Breast epithelium (tissue), 4 donors: Measurements from ENCODE around the gene CNTN5. TPM values are rescaled to one million over a fixed set of nuclear protein-coding genes. Genes with fewer than 3 reads are reported as not detected.

Experiments
- DNase-seq, 2 donors: peaks; one replicate each; pipeline ENCODE4 v3.0.0-alpha.2; 2019; ENCODE audit warnings: low spot score in 2 of 2
- H3K27ac ChIP-seq, 2 donors: fragments of 200-600 bp; sonication (generic) in 1 of 2; one replicate each; pipeline ENCODE4 v1.5.1; 2016 to 2019; ENCODE audit warnings: mild to moderate bottlenecking in 1 of 2
- H3K27me3 ChIP-seq, 2 donors: fragments of 200-600 bp; sonication (generic) in 1 of 2; one replicate each; pipeline versions ENCODE4 v1.5.1 to v1.6.0; 2017 to 2019; ENCODE audit warnings: control low read depth in 1 of 2, mild to moderate bottlenecking in 1 of 2
- H3K36me3 ChIP-seq: fragments of 200-600 bp; one replicate; pipeline ENCODE4 v1.5.1; 2019
- H3K4me1 ChIP-seq, 2 donors: fragments of 200-600 bp; sonication (generic); one replicate each; pipeline ENCODE4 v1.5.1; 2016 to 2019; ENCODE audit warnings: control low read depth in 1 of 2
- H3K4me3 ChIP-seq, 3 donors: fragments of 200-600 bp; sonication (generic); 1 replicate in 2 of 3; 2 replicates in 1 of 3; pipeline ENCODE4 v1.5.1; 2016 to 2019; ENCODE audit warnings: mild to moderate bottlenecking in 3 of 3, moderate library complexity in 2 of 3
- H3K9me3 ChIP-seq, 2 donors: fragments of 200-600 bp; sonication (generic) in 1 of 2; one replicate each; pipeline ENCODE4 v1.5.1; 2016 to 2019; ENCODE audit warnings: control low read depth in 1 of 2
- CTCF ChIP-seq, 3 donors: fragments of 450-650 bp; IDR thresholded peaks; one replicate each; pipeline ENCODE4 v1.5.1; 2016 to 2017; ENCODE audit warnings: antibody characterized with exemption in 3 of 3, mild to moderate bottlenecking in 3 of 3, moderate library complexity in 3 of 3
- POLR2A ChIP-seq: fragments of 450-650 bp; IDR thresholded peaks from one replicate; pipeline ENCODE4 v1.6.1; 2016; ENCODE audit warnings: antibody characterized with exemption, mild to moderate bottlenecking, moderate library complexity
- POLR2AphosphoS5 ChIP-seq, 3 donors: sonication (generic); formaldehyde crosslinking; IDR thresholded peaks; one replicate each; pipeline ENCODE4 v1.6.1; 2017; ENCODE audit warnings: antibody characterized with exemption in 3 of 3
- intact Hi-C: fragments of 100-400 bp; cut with DNase I; formaldehyde crosslinking; loops from one replicate; pipeline ENCODE4 v1.15.1; 2023; ENCODE audit warnings: low total_unique reads
- total RNA-seq, 3 donors: library from RNA; depleted of rRNA; stranded (reverse); fragments of >200 nt; gene quantifications; one replicate each; pipeline ENCODE4 v1.1.0, GENCODE V29; 2016

CNTN5 gene
- total RNA-seq, 3 donors from 2014 or later, result not detected

- H3K4me3 ChIP-seq, result no peak overlapping the region
- H3K36me3 ChIP-seq, result no peaks in the 10 kb centered on the region
- H3K4me1 ChIP-seq, result no peaks in the 10 kb centered on the region
- intact Hi-C loops, result no loop called here
- no peak overlapping the region for H3K27ac ChIP-seq
- H3K27me3 ChIP-seq, result no peaks in the 10 kb centered on the region
- no peaks in the 10 kb centered on the region for H3K9me3 ChIP-seq
- no peak for TF ChIP-seq POLR2AphosphoS5 (IDR thresholded peaks at IDR 0.05)
- TF ChIP-seq POLR2A, result no peak
- no peak for TF ChIP-seq CTCF (IDR thresholded peaks at IDR 0.05)
- DNase-seq, result no peak
Observed at GRCh38 chr11:99640671-99641070, 619.9 kb downstream of the CNTN5 start.

- no peaks in the 10 kb centered on the region for H3K27me3 ChIP-seq
- intact Hi-C loops, result no loop called here
- no peak overlapping the region for H3K4me3 ChIP-seq
- no peak overlapping the region for H3K27ac ChIP-seq
- TF ChIP-seq POLR2AphosphoS5 (IDR thresholded peaks at IDR 0.05) (no peak), CTCF (IDR thresholded peaks at IDR 0.05) (no peak), POLR2A (no peak)
- DNase-seq, result no peak
- H3K9me3 ChIP-seq, result no peaks in the 10 kb centered on the region
- H3K36me3 ChIP-seq, result no peaks in the 10 kb centered on the region
- no peaks in the 10 kb centered on the region for H3K4me1 ChIP-seq
Observed at GRCh38 chr11:99645934-99646333, 625.2 kb downstream of the CNTN5 start.

- Histone ChIP-seq H3K27me3 (no peaks in the 10 kb centered on the region), H3K9me3 (no peaks in the 10 kb centered on the region), H3K36me3 (no peaks in the 10 kb centered on the region), H3K4me3 (no peak overlapping the region), H3K27ac (no peak overlapping the region), H3K4me1 (no peaks in the 10 kb centered on the region)
- no peak for DNase-seq
- no peak for TF ChIP-seq POLR2A
- no peak for TF ChIP-seq POLR2AphosphoS5 (IDR thresholded peaks at IDR 0.05)
- no peak for TF ChIP-seq CTCF (IDR thresholded peaks at IDR 0.05)
- intact Hi-C loops, result loop anchor here (5.0 kb wide), 1 partner anchor 1818 kb away; no protein-coding TSS in a partner anchor
Observed at GRCh38 chr11:99670067-99670676, 649.4 kb downstream of the CNTN5 start.

GRCh38 chr11:99671808-99672409, 651.2 kb downstream of the CNTN5 start:
- Histone ChIP-seq H3K27me3 (no peaks in the 10 kb centered on the region), H3K36me3 (no peaks in the 10 kb centered on the region), H3K9me3 (no peaks in the 10 kb centered on the region), H3K27ac (no peak overlapping the region), H3K4me3 (no peak overlapping the region), H3K4me1 (no peaks in the 10 kb centered on the region)
- TF ChIP-seq POLR2A (no peak), POLR2AphosphoS5 (IDR thresholded peaks at IDR 0.05) (no peak), CTCF (IDR thresholded peaks at IDR 0.05) (no peak)
- DNase-seq, result no peak
- intact Hi-C loops, result loop anchor here (5.0 kb wide), 1 partner anchor 1820 kb away; no protein-coding TSS in a partner anchor

DNA sequence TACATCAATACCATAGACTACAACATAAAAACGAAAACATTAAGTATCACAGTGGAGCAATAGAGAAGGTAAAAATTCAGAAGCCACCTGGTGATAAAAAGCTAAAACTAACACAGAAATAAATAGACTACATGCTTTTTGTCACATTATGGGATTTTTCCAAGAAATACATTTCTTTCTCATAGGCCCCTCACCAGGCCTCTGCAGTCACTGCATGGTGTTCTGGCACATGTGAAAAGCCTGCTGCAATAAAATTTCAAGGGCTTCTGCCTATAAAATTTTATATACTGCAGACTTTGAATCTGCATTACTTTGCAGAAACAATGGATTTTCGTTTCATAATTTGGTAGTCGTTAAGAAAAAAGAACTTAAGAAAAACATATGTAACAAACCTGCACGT, 655.5 kb downstream of the CNTN5 start:
- intact Hi-C loops, result no loop called here

More for the DNA sequence above, 655.5 kb downstream of the CNTN5 start:
- no peaks in the 10 kb centered on the region for H3K36me3 ChIP-seq
- no peak overlapping the region for H3K4me3 ChIP-seq
- H3K27ac ChIP-seq, result no peak overlapping the region
- DNase-seq, result no peak
- no peaks in the 10 kb centered on the region for H3K4me1 ChIP-seq
- H3K27me3 ChIP-seq, result no peaks in the 10 kb centered on the region
- no peak for TF ChIP-seq POLR2A
- no peak for TF ChIP-seq POLR2AphosphoS5 (IDR thresholded peaks at IDR 0.05)
- TF ChIP-seq CTCF (IDR thresholded peaks at IDR 0.05), result no peak
- no peaks in the 10 kb centered on the region for H3K9me3 ChIP-seq
